GM12878 (cell line): ENCODE results near the gene S1PR3.

Experiments
- EZH2 ChIP-seq: IDR thresholded peaks from 2 replicates; pipeline ENCODE4 v1.6.1; 2012; ENCODE audit warnings: low read depth, mild to moderate bottlenecking, control low read depth, inconsistent platforms, low read length, borderline replicate concordance; ENCODE audit not compliant: control insufficient read depth
- HDGF ChIP-seq: fragments of 450-650 bp; IDR thresholded peaks from 2 replicates; pipeline ENCODE4 v1.6.1; 2016; ENCODE audit warnings: antibody characterized with exemption
- POU2F2 ChIP-seq: IDR thresholded peaks from 3 replicates; pipeline ENCODE4 v1.6.1; 2011; ENCODE audit warnings: low read depth, mild to moderate bottlenecking, low read length, borderline replicate concordance
- RAD21 ChIP-seq: IDR thresholded peaks from 2 replicates; pipeline ENCODE4 v1.6.1; 2011; ENCODE audit warnings: mild to moderate bottlenecking, low read depth, low read length, moderate library complexity; ENCODE audit not compliant: insufficient read depth
- TCF7 ChIP-seq: IDR thresholded peaks from 2 replicates; pipeline ENCODE4 v1.6.1; 2014; ENCODE audit warnings: antibody characterized with exemption, borderline replicate concordance

- TF ChIP-seq TCF7 (no peak), RAD21 (no peak), POU2F2 (no peak), HDGF (no peak), EZH2 (no peak)
These were observed 41.4 kb downstream of the S1PR3 start for GRCh38 chr9:89032661-89033060.
